Measurements from ENCODE around the gene ST8SIA1. TPM values are rescaled to one million over a fixed set of nuclear protein-coding genes. Genes with fewer than 3 reads are reported as not detected.

The ST8SIA1 gene
- total RNA-seq, 1 donor from 2014 or later = 8.5 TPM

GRCh38 chr12:22355011-22355580, 20.6 kb upstream of the ST8SIA1 start:
- no peaks in the 10 kb centered on the region for H3K9me3 ChIP-seq

GRCh38 chr12:22353615-22354325, 19.3 kb upstream of the ST8SIA1 start:
- no peak for TF ChIP-seq CTCF (IDR thresholded peaks at IDR 0.05)
- no peaks in the 10 kb centered on the region for H3K9me3 ChIP-seq
- no peaks in the 10 kb centered on the region for H3K4me1 ChIP-seq
- H3K27me3 ChIP-seq = no peaks in the 10 kb centered on the region
- no peak for ATAC-seq
- intact Hi-C loops (cut with DNase I) = no loop called here
- H3K27ac ChIP-seq = no peak overlapping the region
- no peak overlapping the region for H3K4me3 ChIP-seq
- no peak for DNase-seq
- no peaks in the 10 kb centered on the region for H3K36me3 ChIP-seq

More at GRCh38 chr12:22355011-22355580, 20.6 kb upstream of the ST8SIA1 start:
- Histone ChIP-seq H3K36me3 (no peaks in the 10 kb centered on the region), H3K4me1 (no peaks in the 10 kb centered on the region), H3K4me3 (no peak overlapping the region), H3K27ac (no peak overlapping the region), H3K27me3 (no peaks in the 10 kb centered on the region)
- DNase-seq = no peak
- no peak for TF ChIP-seq CTCF (IDR thresholded peaks at IDR 0.05)
- no peak for ATAC-seq
- intact Hi-C loops (cut with DNase I) = no loop called here

- DNase-seq = no peak
- no peak overlapping the region for H3K4me3 ChIP-seq
These were observed 16.4 kb upstream of the ST8SIA1 start for GRCh38 chr12:22350886-22351285.

GRCh38 chr12:22348208-22348607, 13.7 kb upstream of the ST8SIA1 start:
- H3K4me1 ChIP-seq = no peaks in the 10 kb centered on the region
- no peak overlapping the region for H3K4me3 ChIP-seq
- no peaks in the 10 kb centered on the region for H3K36me3 ChIP-seq
- no peaks in the 10 kb centered on the region for H3K27me3 ChIP-seq
- no peak overlapping the region for H3K27ac ChIP-seq
- intact Hi-C loops (cut with DNase I) = no loop called here
- TF ChIP-seq CTCF (IDR thresholded peaks at IDR 0.05) = no peak
- DNase-seq = no peak
- H3K9me3 ChIP-seq = peaks cover 3% of the 10 kb centered on the region
- ATAC-seq = no peak

More at GRCh38 chr12:22350886-22351285, 16.4 kb upstream of the ST8SIA1 start:
- no peak for TF ChIP-seq CTCF (IDR thresholded peaks at IDR 0.05)
- no peaks in the 10 kb centered on the region for H3K36me3 ChIP-seq
- H3K27ac ChIP-seq = no peak overlapping the region
- H3K4me1 ChIP-seq = no peaks in the 10 kb centered on the region
- no peaks in the 10 kb centered on the region for H3K27me3 ChIP-seq
- intact Hi-C loops (cut with DNase I) = no loop called here
- no peak for ATAC-seq
- peaks cover 3% of the 10 kb centered on the region for H3K9me3 ChIP-seq

- Histone ChIP-seq H3K4me1 (peaks cover 3% of the 10 kb centered on the region), H3K27ac (no peak overlapping the region), H3K27me3 (peaks cover 4% of the 10 kb centered on the region), H3K36me3 (no peaks in the 10 kb centered on the region), H3K4me3 (no peak overlapping the region), H3K9me3 (no peaks in the 10 kb centered on the region)
- DNase-seq (peak; percentile 70), ATAC-seq (peak; percentile 85)
- no peak for TF ChIP-seq CTCF (IDR thresholded peaks at IDR 0.05)
- intact Hi-C loops (cut with DNase I) = no loop called here
These were observed 5.6 kb upstream of the ST8SIA1 start for GRCh38 chr12:22340143-22340542.

Measured in upper lobe of right lung (tissue), 1 donor.